Stomach (tissue), 4 donors: ENCODE data around the gene NMRK2.

ENCODE experiments used
- EP300 ChIP-seq: sonication (generic); formaldehyde crosslinking; IDR thresholded peaks from one replicate; pipeline ENCODE4 v1.6.1; 2017; ENCODE audit warnings: antibody characterized with exemption
- TF ChIP-seq, protein P1 (sequence below), 7 experiments: fragments of 450-650 bp in 4 of 7; fragments of 200-600 bp in 3 of 7; sonication (generic) in 3 of 7; IDR thresholded peaks; one replicate each; pipeline ENCODE4 v1.5.1; 2016 to 2019; ENCODE audit warnings: antibody characterized with exemption in 7 of 7, control low read depth in 2 of 7, mild to moderate bottlenecking in 1 of 7

DNA sequence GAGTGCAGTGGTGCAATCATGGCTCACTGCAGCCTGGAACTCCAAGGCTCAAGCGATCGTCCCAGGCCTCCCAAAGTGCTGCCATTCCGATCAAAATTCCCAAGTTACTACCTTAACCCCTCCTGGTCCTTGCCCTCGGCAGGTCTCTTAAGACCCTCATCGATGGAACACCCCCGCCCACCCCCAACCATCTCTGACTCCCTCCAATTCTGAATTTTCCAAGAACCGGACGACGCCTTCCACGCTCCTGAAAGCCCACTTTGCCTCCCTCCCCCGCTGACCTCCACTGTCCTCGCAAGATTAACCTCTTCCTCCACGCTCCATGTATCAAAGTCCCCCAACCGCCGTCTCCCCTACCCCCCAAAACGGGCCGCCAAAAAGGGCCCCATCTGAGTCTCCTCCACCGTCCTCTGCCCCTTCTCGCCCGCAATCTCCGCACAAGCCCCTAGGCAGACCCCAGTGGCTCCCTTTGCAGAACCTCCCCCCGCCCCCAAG, 37.5 kb downstream of the NMRK2 start:
- TF ChIP-seq, protein P1, sequence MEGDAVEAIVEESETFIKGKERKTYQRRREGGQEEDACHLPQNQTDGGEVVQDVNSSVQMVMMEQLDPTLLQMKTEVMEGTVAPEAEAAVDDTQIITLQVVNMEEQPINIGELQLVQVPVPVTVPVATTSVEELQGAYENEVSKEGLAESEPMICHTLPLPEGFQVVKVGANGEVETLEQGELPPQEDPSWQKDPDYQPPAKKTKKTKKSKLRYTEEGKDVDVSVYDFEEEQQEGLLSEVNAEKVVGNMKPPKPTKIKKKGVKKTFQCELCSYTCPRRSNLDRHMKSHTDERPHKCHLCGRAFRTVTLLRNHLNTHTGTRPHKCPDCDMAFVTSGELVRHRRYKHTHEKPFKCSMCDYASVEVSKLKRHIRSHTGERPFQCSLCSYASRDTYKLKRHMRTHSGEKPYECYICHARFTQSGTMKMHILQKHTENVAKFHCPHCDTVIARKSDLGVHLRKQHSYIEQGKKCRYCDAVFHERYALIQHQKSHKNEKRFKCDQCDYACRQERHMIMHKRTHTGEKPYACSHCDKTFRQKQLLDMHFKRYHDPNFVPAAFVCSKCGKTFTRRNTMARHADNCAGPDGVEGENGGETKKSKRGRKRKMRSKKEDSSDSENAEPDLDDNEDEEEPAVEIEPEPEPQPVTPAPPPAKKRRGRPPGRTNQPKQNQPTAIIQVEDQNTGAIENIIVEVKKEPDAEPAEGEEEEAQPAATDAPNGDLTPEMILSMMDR (IDR thresholded peaks at IDR 0.05) = no peak
- no peak for TF ChIP-seq EP300
